Measurements from ENCODE around the gene ACADSB.
A peak's percentile ranks its signal among the peaks of the same experiment; 100 is the strongest.

The ACADSB gene

DNA sequence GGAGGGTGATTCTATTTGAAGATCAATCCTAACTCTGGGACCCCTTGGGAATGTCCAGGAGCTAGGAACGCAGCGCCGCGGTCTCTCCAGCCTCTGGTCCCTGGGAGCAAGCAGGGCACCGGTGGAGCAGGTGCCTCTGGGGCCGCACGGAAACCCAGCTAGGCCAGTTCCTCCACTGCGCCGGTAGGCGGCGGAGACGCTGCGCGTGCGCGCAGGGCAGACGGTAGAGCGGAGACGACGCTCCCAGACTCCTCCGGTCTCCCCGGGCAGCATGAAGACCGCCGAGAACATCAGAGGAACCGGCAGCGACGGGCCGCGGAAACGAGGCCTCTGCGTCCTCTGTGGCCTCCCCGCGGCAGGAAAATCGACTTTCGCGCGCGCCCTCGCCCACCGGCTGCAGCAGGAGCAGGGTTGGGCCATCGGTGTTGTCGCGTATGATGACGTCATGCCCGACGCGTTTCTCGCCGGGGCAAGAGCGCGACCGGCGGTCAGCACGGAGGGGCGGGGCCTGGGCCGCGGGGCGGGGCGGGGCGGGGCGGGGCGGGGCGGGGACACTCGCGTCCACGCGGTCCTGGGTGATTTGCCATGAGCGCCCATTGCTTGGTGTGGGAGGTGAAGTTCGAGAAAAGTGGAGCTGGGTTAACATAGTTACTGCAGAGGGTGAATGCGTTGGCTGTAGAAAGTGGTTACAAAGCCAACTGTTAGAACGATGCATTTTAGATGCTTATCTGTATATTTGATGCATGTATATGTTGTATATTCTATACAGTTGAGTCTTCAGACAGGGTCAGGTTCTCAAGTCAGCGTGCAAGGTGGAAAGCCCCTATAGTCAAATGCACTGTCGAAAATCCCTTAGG lies 28.4 kb upstream of the ACADSB start, which contains the start of gene PSTK:
Gene PSTK, plus strand, starts transcription at position 193 of the 857 bp plus-strand sequence. Its CDS starts 79 bp downstream, at position 272.
- Histone ChIP-seq H3K4me3 (peak within 1 kb of the TSS; percentile 82), H3K27ac (peak within 1 kb of the TSS; percentile 87 to 93)
- DNase-seq (ENCODE audit: low spot score): peak; percentile 95
- TF ChIP-seq, protein P1, sequence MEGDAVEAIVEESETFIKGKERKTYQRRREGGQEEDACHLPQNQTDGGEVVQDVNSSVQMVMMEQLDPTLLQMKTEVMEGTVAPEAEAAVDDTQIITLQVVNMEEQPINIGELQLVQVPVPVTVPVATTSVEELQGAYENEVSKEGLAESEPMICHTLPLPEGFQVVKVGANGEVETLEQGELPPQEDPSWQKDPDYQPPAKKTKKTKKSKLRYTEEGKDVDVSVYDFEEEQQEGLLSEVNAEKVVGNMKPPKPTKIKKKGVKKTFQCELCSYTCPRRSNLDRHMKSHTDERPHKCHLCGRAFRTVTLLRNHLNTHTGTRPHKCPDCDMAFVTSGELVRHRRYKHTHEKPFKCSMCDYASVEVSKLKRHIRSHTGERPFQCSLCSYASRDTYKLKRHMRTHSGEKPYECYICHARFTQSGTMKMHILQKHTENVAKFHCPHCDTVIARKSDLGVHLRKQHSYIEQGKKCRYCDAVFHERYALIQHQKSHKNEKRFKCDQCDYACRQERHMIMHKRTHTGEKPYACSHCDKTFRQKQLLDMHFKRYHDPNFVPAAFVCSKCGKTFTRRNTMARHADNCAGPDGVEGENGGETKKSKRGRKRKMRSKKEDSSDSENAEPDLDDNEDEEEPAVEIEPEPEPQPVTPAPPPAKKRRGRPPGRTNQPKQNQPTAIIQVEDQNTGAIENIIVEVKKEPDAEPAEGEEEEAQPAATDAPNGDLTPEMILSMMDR (IDR thresholded peaks at IDR 0.05): peak; percentile 90

DNA sequence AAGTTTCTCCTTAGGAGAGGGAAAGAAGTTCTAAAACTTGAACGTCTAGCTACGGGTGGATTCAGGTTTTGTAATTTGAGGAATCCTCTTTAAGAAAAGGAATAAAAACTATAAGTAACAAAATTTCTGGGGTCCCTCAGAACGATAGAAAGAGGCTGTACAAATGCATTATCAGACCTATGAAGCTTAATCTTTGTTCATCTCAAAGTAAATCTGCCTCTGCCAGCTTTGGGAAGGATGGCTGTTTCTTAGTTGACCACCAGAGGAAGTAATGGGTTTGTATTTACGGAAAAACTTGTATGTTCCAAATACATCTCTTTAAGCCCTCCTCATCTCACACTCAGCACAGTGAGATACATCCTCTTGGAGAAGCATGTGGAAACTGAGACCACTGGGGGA lies 27.7 kb upstream of the ACADSB start:
- TF ChIP-seq, protein P1 (IDR thresholded peaks at IDR 0.05): no peak
- DNase-seq (ENCODE audit: low spot score): no peak
- peak overlapping the region in 1 of 2 donors; percentile 93 for H3K27ac ChIP-seq
- peak overlapping the region; percentile 82 for H3K4me3 ChIP-seq

DNA sequence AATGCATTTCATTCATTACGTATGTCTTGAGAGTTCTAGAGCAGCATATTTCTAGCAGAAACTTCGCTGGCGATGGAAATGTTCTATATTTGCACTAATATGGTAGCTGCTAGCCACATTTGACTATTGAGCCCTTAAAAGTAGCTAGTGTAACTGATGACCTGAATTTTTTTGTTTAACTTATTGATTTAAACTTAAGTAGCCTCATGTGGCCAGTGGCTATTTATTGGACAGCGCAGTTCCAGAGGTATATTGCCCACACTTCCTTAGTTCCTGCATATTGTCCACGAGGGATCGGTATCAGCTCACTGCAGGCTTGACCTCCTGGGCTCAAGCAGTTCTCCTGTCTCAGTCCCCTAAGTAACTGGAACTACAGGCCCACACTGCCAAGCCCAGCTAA lies 24.9 kb upstream of the ACADSB start:
- no peak overlapping the region for H3K27ac ChIP-seq
- TF ChIP-seq, protein P1 (IDR thresholded peaks at IDR 0.05): no peak
- DNase-seq (ENCODE audit: low spot score): no peak
- no peak overlapping the region for H3K4me3 ChIP-seq

DNA sequence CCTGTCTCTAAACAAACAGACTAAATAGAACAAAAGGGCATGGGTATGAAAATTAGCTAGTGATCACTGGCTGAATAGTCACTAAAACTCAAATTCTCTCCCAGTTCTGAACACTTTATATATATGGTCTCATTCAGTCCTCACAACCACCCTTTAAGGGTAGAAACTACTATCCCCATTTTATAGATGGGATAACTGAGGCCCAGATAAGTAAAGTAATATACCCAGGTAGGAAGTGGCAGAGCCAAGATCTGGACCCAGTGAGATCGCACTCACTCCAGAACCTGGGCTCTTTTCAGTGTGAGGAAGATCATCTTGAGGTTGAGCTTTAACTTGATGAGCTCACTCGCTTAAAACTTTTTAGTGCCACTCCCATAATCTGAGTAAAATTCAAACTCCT lies 24.1 kb upstream of the ACADSB start:
- no peak for DNase-seq (ENCODE audit: low spot score)
- TF ChIP-seq, protein P1 (IDR thresholded peaks at IDR 0.05): no peak
- Histone ChIP-seq H3K4me3 (no peak overlapping the region), H3K27ac (no peak overlapping the region)

DNA sequence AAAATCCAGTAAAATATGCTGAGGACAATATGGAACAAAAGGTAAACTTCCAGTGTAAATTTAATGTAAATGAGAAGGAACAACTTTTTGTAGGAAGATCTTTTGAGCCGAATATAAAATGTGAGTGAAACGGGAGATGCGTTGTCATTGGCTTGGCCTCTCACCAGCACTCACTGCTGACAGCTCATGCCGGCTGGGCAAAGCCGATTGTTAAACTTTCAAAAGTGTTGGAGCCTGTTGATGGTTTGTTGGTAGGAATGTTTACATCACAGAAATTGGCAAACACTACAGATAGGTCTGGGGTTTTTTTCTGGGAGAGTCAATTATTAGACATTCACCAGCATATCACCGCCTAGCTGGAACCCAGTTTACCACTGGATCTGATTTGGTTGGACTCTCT lies 22.5 kb upstream of the ACADSB start:
- DNase-seq (ENCODE audit: low spot score): no peak
- TF ChIP-seq, protein P1 (IDR thresholded peaks at IDR 0.05): no peak
- Histone ChIP-seq H3K4me3 (no peak overlapping the region), H3K27ac (no peak overlapping the region)

DNA sequence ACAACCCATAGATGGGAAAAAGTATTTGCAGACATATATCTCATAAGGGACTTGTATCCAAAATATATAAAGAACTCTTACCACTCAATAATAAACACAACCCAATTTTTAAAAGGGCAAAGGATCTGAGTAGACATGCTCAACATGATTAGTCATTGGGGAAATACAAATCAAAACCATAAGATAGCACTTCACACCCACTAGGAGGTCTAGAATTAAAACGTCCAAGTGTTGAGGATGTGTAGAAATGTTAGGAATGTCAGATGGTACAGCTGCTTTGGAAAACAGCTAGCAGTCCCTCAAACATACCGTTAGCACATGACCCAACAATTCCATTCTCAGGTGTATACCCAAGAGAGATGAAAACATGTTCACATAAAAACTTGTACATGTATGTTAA lies 20.3 kb upstream of the ACADSB start:
- Histone ChIP-seq H3K27ac (no peak overlapping the region), H3K4me3 (no peak overlapping the region)
- TF ChIP-seq, protein P1 (IDR thresholded peaks at IDR 0.05): no peak
- DNase-seq (ENCODE audit: low spot score): no peak

DNA sequence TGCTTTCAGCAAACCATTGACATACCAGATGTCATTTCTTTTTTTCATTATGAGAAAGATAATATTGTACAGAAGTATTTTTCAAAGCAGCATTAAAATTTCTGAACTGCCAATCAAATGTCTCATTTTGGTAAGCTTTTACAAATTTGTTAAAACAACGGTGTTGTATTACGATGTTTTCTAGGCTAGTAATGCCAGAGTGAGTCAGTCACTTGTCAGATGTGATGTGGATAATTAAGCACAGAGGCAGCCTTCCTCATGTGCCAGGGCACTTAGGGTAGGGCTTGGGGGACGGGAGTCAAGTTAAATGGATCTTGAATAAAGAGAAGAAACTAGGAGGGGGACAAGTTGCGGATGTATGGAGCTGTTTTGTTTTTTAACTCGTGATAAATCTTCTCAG lies 18.5 kb upstream of the ACADSB start:
- no peak overlapping the region for H3K4me3 ChIP-seq
- H3K27ac ChIP-seq: no peak overlapping the region
- no peak for DNase-seq (ENCODE audit: low spot score)
- TF ChIP-seq, protein P1 (IDR thresholded peaks at IDR 0.05): no peak
